ENCODE results near the gene APEH.

Gene APEH

GRCh38 chr3:49732597-49732996 is 58.4 kb downstream of the APEH start:
- Histone ChIP-seq H3K4me3 (no peak overlapping the region), H3K27ac (no peak overlapping the region), H3K4me2 (no peak overlapping the region), H3K27me3 (no peaks in the 10 kb centered on the region), H3K9me3 (replicated peaks in 1 of 11) (no peaks in the 10 kb centered on the region), H4K20me1 (peaks cover 4 to 53% (median 36%) of the 10 kb centered on the region in 11 experiments; a peak in 18 of 22 replicates), H3K36me3 (peaks cover 90 to 100% (median 98%) of the 10 kb centered on the region in 11 experiments), H3K9ac (no peak overlapping the region), H3K4me1 (peaks cover 0 to 24% (median 2%) of the 10 kb centered on the region in 10 experiments; a peak in 6 of 20 replicates)
- TF ChIP-seq Cebpa-rat (IDR thresholded peaks at IDR 0.05): no peak

GRCh38 chr3:49733551-49733950 is 59.4 kb downstream of the APEH start:
- Histone ChIP-seq H3K4me2 (peak overlapping the region in 1 of 11 experiments; percentile 15; a peak in 1 of 22 replicates), H3K4me1 (peaks cover 0 to 24% (median 0%) of the 10 kb centered on the region in 10 experiments; a peak in 4 of 20 replicates), H3K27me3 (no peaks in the 10 kb centered on the region), H3K4me3 (no peak overlapping the region), H3K36me3 (peaks cover 91 to 100% (median 98%) of the 10 kb centered on the region in 11 experiments), H3K27ac (no peak overlapping the region), H3K9ac (no peak overlapping the region), H4K20me1 (peaks cover 7 to 58% (median 43%) of the 10 kb centered on the region in 11 experiments; a peak in 18 of 22 replicates), H3K9me3 (replicated peaks in 1 of 11) (no peaks in the 10 kb centered on the region)
- TF ChIP-seq Cebpa-rat (IDR thresholded peaks at IDR 0.05): no peak
